NCI-H2029 treated with DMSO at 0.1 percent for 48 hours (cell line): Measurements from ENCODE around the gene PPP2R5D.

Experiments used
- DNase-seq: peaks from one replicate; lab custom pipeline; 2025; lab: John Stamatoyannopoulos, UW

PPP2R5D gene

DNA sequence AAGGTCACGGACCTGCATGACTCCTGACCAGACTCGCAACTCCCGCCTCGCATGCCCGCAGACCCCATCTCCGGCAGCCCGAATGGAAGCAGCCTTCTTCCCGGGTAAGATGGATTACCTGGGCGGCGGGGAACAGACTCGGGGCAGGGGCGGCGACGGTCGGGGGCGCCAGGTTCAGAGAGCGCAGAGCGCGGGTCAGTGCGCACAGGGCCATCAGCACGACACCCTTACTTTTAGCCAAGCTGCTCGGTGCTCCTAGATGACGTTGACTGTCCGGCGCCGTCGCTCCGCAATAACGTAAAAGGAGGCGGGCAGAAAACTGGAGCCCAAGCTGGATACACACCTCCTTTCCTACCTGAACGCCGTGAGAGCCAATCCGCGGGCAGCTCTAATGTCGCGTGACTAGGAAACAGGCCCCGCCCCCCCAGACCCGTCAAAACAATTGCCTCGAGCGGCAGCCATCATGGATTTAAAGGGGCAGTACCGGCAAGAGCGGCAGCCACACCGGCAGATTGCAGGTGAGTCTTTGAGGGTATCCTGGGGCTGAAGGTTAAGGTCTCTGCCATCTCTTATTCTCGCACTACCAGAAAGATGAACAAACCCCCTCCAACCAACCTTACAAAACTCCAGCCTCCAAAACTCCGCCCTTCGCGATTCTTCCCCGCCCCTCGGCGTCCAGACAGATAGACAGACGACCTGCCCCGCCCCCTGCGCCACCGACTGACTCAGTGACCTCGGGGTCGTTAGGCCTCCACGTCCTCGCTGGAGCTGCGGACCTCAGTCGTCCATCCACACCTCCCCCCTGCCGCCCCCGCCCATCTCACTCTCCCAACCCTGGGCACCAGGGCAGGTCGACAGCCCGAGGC is 75.0 kb downstream of the PPP2R5D start, which contains the start of the genes KLC4 and MRPL2:
Gene KLC4, plus strand, starts transcription at position 464 of the 866 bp plus-strand sequence. CDS start 1,705 bp downstream, outside the sequence.
Gene MRPL2, minus strand, starts transcription at position 267 of the 866 bp plus-strand sequence. Its CDS starts 53 bp downstream, at position 214.
- DNase-seq: peak; percentile 92

DNA sequence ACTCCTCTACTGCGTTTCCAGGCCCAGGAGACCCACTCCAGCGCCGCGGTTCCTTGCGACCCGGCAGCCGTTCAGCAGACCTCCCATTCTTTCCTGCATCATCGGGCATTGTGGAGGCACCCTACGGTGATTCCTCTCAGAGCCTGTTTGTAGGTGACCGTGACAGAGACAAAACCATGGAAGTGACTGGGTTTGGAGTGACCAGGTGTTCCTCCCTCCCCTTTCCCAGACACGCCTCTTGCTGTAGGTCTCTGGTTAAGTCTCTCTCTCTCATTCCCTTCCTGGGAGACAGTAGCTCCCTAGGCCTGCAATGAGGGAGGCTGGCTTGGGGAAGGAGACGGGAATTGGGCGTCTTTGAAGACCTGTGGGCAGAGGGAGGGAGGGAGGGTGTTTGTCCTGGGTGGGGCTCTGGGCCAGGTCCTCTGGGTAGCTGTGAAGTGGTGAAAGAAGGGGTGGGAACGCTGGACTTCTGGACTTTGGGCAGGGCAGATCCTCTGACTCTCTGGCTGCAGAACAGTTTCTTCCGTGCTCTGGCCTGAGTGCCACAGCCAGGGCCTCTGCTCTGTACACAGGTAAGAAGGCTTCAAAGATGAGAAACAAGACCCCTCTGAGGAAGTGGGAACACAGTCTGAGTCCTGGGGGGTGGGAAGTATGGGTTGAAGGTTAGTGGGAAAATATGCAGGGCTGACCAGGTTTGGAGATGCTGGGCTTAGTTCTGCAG is 75.8 kb downstream of the PPP2R5D start:
- DNase-seq: peak; percentile 19

DNA sequence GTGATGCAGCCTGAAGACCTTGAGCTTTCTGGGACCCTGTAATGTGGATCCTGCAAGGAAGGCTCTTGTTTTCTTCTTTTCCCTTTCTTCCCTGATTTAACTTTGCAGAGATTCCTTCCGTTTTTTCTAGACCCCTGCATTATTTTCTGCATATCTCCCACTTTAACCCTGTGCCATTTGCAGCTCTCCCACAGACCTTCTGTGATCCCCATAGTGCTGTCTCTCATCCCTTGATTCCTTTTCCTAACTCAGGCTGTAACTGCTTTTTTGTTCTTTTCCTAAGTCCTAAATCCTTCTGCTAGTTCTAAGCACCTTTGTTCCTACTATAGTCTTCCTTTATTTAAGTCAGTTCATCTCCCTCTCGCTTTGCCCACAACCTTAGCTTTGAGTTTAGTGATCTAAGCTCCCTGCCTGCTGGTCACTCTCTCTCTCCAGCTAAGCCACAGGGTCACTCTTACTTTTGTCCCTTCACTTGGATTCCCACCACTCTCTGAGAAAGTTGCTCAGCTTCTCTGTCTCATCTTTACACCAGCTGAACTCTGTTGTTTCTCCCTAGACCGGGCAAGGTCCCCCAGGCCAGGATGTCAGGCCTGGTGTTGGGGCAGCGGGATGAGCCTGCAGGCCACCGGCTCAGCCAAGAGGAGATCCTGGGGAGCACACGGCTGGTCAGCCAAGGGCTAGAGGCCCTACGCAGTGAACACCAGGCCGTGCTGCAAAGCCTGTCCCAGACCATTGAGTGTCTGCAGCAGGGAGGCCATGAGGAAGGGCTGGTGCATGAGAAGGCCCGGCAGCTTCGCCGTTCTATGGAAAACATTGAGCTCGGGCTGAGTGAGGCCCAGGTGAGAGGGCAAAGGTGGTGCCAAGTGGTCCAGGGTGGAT is 76.6 kb downstream of the PPP2R5D start:
- no peak for DNase-seq

DNA sequence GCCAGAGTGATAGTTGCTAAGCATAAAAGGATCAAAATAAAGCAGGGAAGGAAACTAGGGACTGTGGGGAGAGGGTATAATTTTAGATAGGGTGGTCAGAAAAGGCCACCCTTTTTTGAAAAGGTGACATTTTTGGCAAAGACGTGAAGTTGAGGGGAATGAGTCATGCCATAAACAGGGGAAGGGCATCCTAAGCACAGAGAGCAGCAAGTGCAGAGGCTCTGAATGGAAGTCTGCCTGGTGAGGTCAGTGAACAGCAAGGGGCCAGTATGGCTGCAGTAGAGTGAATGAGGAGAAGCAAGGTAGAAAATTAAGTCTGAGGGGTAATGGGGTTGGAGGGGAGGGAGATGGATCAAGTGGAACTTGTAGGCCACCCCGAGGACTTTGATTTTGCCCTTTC is 77.5 kb downstream of the PPP2R5D start:
- DNase-seq: no peak
